Measurements from ENCODE around the gene UBASH3A.

UBASH3A gene

GRCh38 chr21:42364304-42364865, 39.3 kb upstream of the UBASH3A start:
- Histone ChIP-seq H2AFZ (ENCODE audit: low read depth, low read length) (no peak overlapping the region), H3K9ac (ENCODE audit: low read depth, low read length) (no peak overlapping the region), H3K9me3 (ENCODE audit: insufficient read depth, low read length, severe bottlenecking) (no peaks in the 10 kb centered on the region), H4K20me1 (ENCODE audit: insufficient read depth, low read length) (no peaks in the 10 kb centered on the region), H3K4me3 (ENCODE audit: low read depth in 1 of 2, low read length in 2 of 2) (no peak overlapping the region), H3K36me3 (ENCODE audit: insufficient read depth, low read length) (no peaks in the 10 kb centered on the region), H3K4me1 (ENCODE audit: insufficient read depth, low read length) (no peaks in the 10 kb centered on the region), H3K4me2 (ENCODE audit: insufficient read depth, low read length) (no peak overlapping the region), H3K27me3 (ENCODE audit: insufficient read depth, low read length, poor library complexity) (no peaks in the 10 kb centered on the region), H3K27ac (ENCODE audit: low read length) (no peak overlapping the region), H3K79me2 (ENCODE audit: insufficient read depth, low read length) (no peaks in the 10 kb centered on the region)
- no peak for ATAC-seq (ENCODE audit: insufficient read depth, low read depth)
- DNase-seq = no peak
- TF ChIP-seq, protein P1, sequence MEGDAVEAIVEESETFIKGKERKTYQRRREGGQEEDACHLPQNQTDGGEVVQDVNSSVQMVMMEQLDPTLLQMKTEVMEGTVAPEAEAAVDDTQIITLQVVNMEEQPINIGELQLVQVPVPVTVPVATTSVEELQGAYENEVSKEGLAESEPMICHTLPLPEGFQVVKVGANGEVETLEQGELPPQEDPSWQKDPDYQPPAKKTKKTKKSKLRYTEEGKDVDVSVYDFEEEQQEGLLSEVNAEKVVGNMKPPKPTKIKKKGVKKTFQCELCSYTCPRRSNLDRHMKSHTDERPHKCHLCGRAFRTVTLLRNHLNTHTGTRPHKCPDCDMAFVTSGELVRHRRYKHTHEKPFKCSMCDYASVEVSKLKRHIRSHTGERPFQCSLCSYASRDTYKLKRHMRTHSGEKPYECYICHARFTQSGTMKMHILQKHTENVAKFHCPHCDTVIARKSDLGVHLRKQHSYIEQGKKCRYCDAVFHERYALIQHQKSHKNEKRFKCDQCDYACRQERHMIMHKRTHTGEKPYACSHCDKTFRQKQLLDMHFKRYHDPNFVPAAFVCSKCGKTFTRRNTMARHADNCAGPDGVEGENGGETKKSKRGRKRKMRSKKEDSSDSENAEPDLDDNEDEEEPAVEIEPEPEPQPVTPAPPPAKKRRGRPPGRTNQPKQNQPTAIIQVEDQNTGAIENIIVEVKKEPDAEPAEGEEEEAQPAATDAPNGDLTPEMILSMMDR (IDR thresholded peaks at IDR 0.05; ENCODE audit: borderline replicate concordance, extremely low read depth, low read length, poor library complexity, severe bottlenecking) = no peak
- no peak for TF ChIP-seq EZH2 (IDR thresholded peaks at IDR 0.05; ENCODE audit: borderline replicate concordance, low read depth, low read length, severe bottlenecking)

- Histone ChIP-seq H2AFZ (ENCODE audit: low read depth, low read length) (no peak overlapping the region), H3K27me3 (ENCODE audit: insufficient read depth, low read length, poor library complexity) (no peaks in the 10 kb centered on the region), H3K4me2 (ENCODE audit: insufficient read depth, low read length) (no peak overlapping the region), H3K27ac (ENCODE audit: low read length) (no peak overlapping the region), H3K79me2 (ENCODE audit: insufficient read depth, low read length) (no peaks in the 10 kb centered on the region), H3K9me3 (ENCODE audit: insufficient read depth, low read length, severe bottlenecking) (no peaks in the 10 kb centered on the region), H3K36me3 (ENCODE audit: insufficient read depth, low read length) (no peaks in the 10 kb centered on the region), H4K20me1 (ENCODE audit: insufficient read depth, low read length) (no peaks in the 10 kb centered on the region), H3K9ac (ENCODE audit: low read depth, low read length) (no peak overlapping the region), H3K4me3 (ENCODE audit: low read depth in 1 of 2, low read length in 2 of 2) (no peak overlapping the region), H3K4me1 (ENCODE audit: insufficient read depth, low read length) (no peaks in the 10 kb centered on the region)
- DNase-seq = no peak
- ATAC-seq (ENCODE audit: insufficient read depth, low read depth) = no peak
- no peak for TF ChIP-seq EZH2 (IDR thresholded peaks at IDR 0.05; ENCODE audit: borderline replicate concordance, low read depth, low read length, severe bottlenecking)
- TF ChIP-seq, protein P1 (IDR thresholded peaks at IDR 0.05; ENCODE audit: borderline replicate concordance, extremely low read depth, low read length, poor library complexity, severe bottlenecking) = no peak
Observed at GRCh38 chr21:42365770-42366169, 37.9 kb upstream of the UBASH3A start.

DNA sequence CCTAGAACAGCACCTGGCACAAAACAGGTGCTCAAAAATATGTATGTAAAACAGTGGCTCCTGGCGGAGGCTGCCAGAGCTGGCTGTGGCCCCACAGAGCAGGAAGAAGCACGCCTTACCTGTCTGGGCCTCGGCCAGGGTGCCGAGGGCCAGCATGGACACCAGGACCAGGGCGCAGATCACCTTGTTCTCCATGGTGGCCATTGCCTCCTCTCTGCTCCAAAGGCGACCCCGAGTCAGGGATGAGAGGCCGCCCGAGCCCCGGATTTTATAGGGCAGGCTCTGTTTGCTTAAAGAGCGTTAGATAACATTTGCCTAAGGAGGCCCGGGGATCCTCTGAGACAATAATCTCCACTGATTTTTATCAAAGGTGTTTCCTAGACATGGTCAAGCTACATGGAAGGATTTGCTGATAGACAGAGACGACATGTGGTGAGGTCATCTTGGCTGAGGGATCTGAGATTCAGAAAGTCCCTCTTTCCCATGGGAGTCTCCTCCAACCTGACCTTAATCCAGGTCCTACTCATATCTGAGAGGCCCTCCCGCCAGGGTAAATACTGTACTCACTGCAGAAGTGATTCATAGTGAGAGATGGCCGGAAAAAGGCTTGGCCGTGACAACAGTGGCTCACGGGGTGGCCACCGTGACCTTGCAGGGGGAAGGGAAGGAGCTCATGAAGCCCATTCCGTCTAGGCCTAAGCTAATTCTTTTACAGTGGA, 37.3 kb upstream of the UBASH3A start, which contains the start of gene TFF1:
Gene TFF1, minus strand, starts transcription at position 244 of the 719 bp plus-strand sequence. Its CDS starts 40 bp downstream, at position 204.
- Histone ChIP-seq H2AFZ (ENCODE audit: low read depth, low read length) (no peak within 1 kb of the TSS), H3K4me2 (ENCODE audit: insufficient read depth, low read length) (no peak within 1 kb of the TSS), H3K79me2 (ENCODE audit: insufficient read depth, low read length) (no peaks in the 10 kb centered on the region), H3K9me3 (ENCODE audit: insufficient read depth, low read length, severe bottlenecking) (no peaks in the 10 kb centered on the region), H4K20me1 (ENCODE audit: insufficient read depth, low read length) (no peaks in the 10 kb centered on the region), H3K4me3 (ENCODE audit: low read depth in 1 of 2, low read length in 2 of 2) (no peak within 1 kb of the TSS), H3K9ac (ENCODE audit: low read depth, low read length) (no peak within 1 kb of the TSS), H3K36me3 (ENCODE audit: insufficient read depth, low read length) (no peaks in the 10 kb centered on the region), H3K4me1 (ENCODE audit: insufficient read depth, low read length) (no peaks in the 10 kb centered on the region), H3K27ac (ENCODE audit: low read length) (no peak within 1 kb of the TSS), H3K27me3 (ENCODE audit: insufficient read depth, low read length, poor library complexity) (no peaks in the 10 kb centered on the region)
- no peak for DNase-seq
- ATAC-seq (ENCODE audit: insufficient read depth, low read depth) = no peak
- TF ChIP-seq EZH2 (IDR thresholded peaks at IDR 0.05; ENCODE audit: borderline replicate concordance, low read depth, low read length, severe bottlenecking) = no peak
- TF ChIP-seq, protein P1 (IDR thresholded peaks at IDR 0.05; ENCODE audit: borderline replicate concordance, extremely low read depth, low read length, poor library complexity, severe bottlenecking) = no peak
